ENCODE results near the gene RPP14. TPM values are rescaled to one million over a fixed set of nuclear protein-coding genes. Genes with fewer than 3 reads are reported as not detected.
A peak's percentile ranks its signal among the peaks of the same experiment; 100 is the strongest.

The RPP14 gene
- 17.5 and 17.7 TPM in 2 replicates for total RNA-seq

- intact Hi-C loops (cut with micrococcal nuclease): loop anchor here (1.0 to 5.0 kb wide), 11 partner anchors 27 to 746 kb away; partner anchors contain the start of genes ABHD6, CFAP20DC, FLNB and SLMAP
- H3K9me3 Mint-ChIP-seq: no peaks in the 10 kb centered on the region
- ATAC-seq (ENCODE audit: low read depth) (peak; percentile 88), DNase-seq (peak; percentile 97)
- H3K27me3 Mint-ChIP-seq: peaks cover 3% of the 10 kb centered on the region
- ChIA-PET CTCF (interaction anchor here (0.6 to 4.5 kb wide), 48 partner anchors 11 to 747 kb away, joined by 3 to 60 read pairs (median 5); partner anchors contain the start of genes ABHD6, KCTD6 and PXK), POLR2A (interaction anchor here (0.6 to 2.8 kb wide), 28 partner anchors 9 to 570 kb away, joined by 3 to 26 read pairs (median 4); partner anchors contain the start of genes ABHD6 and KCTD6)
- TF ChIP-seq, protein P1, sequence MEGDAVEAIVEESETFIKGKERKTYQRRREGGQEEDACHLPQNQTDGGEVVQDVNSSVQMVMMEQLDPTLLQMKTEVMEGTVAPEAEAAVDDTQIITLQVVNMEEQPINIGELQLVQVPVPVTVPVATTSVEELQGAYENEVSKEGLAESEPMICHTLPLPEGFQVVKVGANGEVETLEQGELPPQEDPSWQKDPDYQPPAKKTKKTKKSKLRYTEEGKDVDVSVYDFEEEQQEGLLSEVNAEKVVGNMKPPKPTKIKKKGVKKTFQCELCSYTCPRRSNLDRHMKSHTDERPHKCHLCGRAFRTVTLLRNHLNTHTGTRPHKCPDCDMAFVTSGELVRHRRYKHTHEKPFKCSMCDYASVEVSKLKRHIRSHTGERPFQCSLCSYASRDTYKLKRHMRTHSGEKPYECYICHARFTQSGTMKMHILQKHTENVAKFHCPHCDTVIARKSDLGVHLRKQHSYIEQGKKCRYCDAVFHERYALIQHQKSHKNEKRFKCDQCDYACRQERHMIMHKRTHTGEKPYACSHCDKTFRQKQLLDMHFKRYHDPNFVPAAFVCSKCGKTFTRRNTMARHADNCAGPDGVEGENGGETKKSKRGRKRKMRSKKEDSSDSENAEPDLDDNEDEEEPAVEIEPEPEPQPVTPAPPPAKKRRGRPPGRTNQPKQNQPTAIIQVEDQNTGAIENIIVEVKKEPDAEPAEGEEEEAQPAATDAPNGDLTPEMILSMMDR (IDR thresholded peaks at IDR 0.05): no peak
- H3K27ac Mint-ChIP-seq: peak within 1 kb of the TSS; percentile 99
- H3K36me3 Mint-ChIP-seq (ENCODE audit: low read depth): peaks cover 22% of the 10 kb centered on the region
- H3K4me1 Mint-ChIP-seq: peaks cover 29% of the 10 kb centered on the region
- peak within 1 kb of the TSS; percentile 98 for H3K4me3 Mint-ChIP-seq
Measured at GRCh38 chr3:58305882-58306711, at the start of gene RPP14, which contains the start of gene HTD2. Gene RPP14 (plus strand): TSS chr3:58306245. CDS start chr3:58310330, 4,085 bp downstream. Gene HTD2 (plus strand): TSS chr3:58306520. CDS start chr3:58317614, 11,094 bp downstream.

- CTCF ChIA-PET: no interaction called here
- Mint-ChIP-seq H3K27ac (peak overlapping the region; percentile 22), H3K9me3 (no peaks in the 10 kb centered on the region), H3K36me3 (ENCODE audit: low read depth) (peaks cover 65% of the 10 kb centered on the region), H3K27me3 (no peaks in the 10 kb centered on the region), H3K4me3 (no peak overlapping the region), H3K4me1 (peaks cover 4% of the 10 kb centered on the region)
- TF ChIP-seq, protein P1 (IDR thresholded peaks at IDR 0.05): no peak
- DNase-seq (no peak), ATAC-seq (ENCODE audit: low read depth) (no peak)
- intact Hi-C loops (cut with micrococcal nuclease): no loop called here
- POLR2A ChIA-PET: no interaction called here
Measured at GRCh38 chr3:58256511-58256910, 49.5 kb upstream of the RPP14 start.

DNA sequence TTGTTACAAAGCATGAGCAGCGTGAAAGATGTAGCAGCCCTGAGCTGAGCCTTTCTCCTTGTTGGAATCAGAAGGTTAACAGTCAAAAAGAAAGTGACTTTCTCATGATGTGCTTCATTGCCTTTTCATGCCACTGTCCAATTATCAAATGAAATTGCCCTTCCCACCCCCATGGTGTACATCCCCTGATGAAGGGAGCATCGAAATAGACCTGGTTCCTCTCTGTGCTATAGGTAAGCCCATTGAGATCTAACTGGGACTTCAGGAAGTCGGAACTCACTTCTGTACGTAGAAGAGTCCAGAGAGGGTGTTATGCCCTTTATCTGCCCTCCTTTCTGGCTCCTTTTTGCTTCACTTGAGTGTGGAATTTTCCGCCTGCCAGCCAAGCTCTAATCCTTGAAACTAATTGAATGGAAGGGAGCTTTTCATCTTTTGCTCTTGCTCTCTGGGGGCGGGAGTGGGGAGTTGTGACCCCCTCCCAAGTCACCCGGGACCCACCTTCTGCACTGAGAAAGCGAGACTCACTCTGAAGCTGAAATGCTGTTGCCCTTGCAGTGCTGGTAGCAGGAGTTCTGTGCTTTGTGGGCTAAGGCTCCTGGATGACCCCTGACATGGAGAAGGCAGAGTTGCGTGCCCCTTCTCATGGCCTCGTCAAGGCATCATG, 47.5 kb upstream of the RPP14 start:
- CTCF ChIA-PET: no interaction called here
- POLR2A ChIA-PET: no interaction called here
- TF ChIP-seq, protein P1 (IDR thresholded peaks at IDR 0.05): no peak
- DNase-seq (no peak), ATAC-seq (ENCODE audit: low read depth) (no peak)
- H3K9me3 Mint-ChIP-seq: no peaks in the 10 kb centered on the region
- no peak overlapping the region for H3K4me3 Mint-ChIP-seq
- intact Hi-C loops (cut with micrococcal nuclease): no loop called here
- H3K27me3 Mint-ChIP-seq: no peaks in the 10 kb centered on the region
- peaks cover 4% of the 10 kb centered on the region for H3K4me1 Mint-ChIP-seq
- H3K36me3 Mint-ChIP-seq (ENCODE audit: low read depth): peaks cover 60% of the 10 kb centered on the region
- no peak overlapping the region for H3K27ac Mint-ChIP-seq

DNA sequence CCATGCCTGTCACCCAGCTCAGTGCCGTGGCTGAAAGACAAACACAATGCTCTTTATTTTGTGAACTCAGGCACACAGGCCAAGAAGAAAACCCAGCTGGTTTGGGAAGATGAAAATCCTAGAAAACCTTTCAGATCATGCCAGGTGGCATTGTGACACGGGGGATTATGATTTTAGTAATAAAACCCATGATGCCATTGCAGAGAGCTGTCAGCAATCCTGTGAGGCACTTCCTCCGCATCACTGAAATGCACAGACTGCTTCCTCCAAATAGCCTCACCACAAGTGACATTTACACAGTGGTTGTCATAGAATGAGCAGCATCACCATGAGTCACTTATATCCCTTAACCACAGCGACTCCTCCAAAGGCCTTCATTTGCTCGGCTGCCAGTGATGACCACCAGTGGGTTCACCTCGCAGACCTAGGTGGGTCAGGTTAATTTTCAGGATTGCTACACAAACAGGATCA, 45.7 kb upstream of the RPP14 start:
- intact Hi-C loops (cut with micrococcal nuclease): no loop called here
- no peak for DNase-seq
- Mint-ChIP-seq H3K4me3 (no peak overlapping the region), H3K9me3 (no peaks in the 10 kb centered on the region), H3K36me3 (ENCODE audit: low read depth) (peaks cover 62% of the 10 kb centered on the region), H3K27ac (no peak overlapping the region), H3K4me1 (peaks cover 4% of the 10 kb centered on the region), H3K27me3 (no peaks in the 10 kb centered on the region)
- TF ChIP-seq, protein P1 (IDR thresholded peaks at IDR 0.05): no peak
- CTCF ChIA-PET: interaction anchor here (1.5 kb wide), 1 partner anchor 83 kb away, joined by 3 read pairs; no protein-coding TSS in a partner anchor
- POLR2A ChIA-PET: no interaction called here
- ATAC-seq (ENCODE audit: low read depth): peak; percentile 21

Measured in activated B cell treated with CpG ODN at 0.5 μM for 24 hours (primary cell).